WERI-Rb-1 (cell line): ENCODE results near the gene TIMP2.
A peak's percentile ranks its signal among the peaks of the same experiment; 100 is the strongest.

Experiments
- DNase-seq: peaks from one replicate; pipeline ENCODE4 v3.0.0-alpha.2; 2020
- H3K27ac ChIP-seq: fragments of 250-450 bp; sonication (Bioruptor Pico); 2 replicates; pipeline ENCODE4 v1.5.1; 2020; ENCODE audit warnings: mild to moderate bottlenecking, moderate library complexity
- H3K27me3 ChIP-seq: fragments of 250-450 bp; sonication (Bioruptor Pico); 2 replicates; pipeline ENCODE4 v1.5.1; 2021; ENCODE audit warnings: mild to moderate bottlenecking, low read depth, moderate library complexity; ENCODE audit not compliant: insufficient read depth, severe bottlenecking
- H3K36me3 ChIP-seq: fragments of 250-450 bp; sonication (Bioruptor Pico); 2 replicates; pipeline ENCODE4 v1.5.1; 2020; ENCODE audit warnings: mild to moderate bottlenecking, moderate library complexity
- H3K4me3 ChIP-seq: 2 replicates; pipeline ENCODE4 v1.5.1; 2011; ENCODE audit warnings: low read depth, mild to moderate bottlenecking, control low read depth, low read length
- H3K9me3 ChIP-seq: fragments of 250-450 bp; sonication (Bioruptor Pico); 2 replicates; pipeline ENCODE4 v1.5.1; 2021; ENCODE audit warnings: mild to moderate bottlenecking, moderate library complexity; ENCODE audit not compliant: severe bottlenecking
- TF ChIP-seq, protein P1 (sequence below): IDR thresholded peaks from 2 replicates; pipeline ENCODE4 v1.5.1; 2011; ENCODE audit warnings: low read depth, mild to moderate bottlenecking, control low read depth, inconsistent platforms, low read length

Gene TIMP2

DNA sequence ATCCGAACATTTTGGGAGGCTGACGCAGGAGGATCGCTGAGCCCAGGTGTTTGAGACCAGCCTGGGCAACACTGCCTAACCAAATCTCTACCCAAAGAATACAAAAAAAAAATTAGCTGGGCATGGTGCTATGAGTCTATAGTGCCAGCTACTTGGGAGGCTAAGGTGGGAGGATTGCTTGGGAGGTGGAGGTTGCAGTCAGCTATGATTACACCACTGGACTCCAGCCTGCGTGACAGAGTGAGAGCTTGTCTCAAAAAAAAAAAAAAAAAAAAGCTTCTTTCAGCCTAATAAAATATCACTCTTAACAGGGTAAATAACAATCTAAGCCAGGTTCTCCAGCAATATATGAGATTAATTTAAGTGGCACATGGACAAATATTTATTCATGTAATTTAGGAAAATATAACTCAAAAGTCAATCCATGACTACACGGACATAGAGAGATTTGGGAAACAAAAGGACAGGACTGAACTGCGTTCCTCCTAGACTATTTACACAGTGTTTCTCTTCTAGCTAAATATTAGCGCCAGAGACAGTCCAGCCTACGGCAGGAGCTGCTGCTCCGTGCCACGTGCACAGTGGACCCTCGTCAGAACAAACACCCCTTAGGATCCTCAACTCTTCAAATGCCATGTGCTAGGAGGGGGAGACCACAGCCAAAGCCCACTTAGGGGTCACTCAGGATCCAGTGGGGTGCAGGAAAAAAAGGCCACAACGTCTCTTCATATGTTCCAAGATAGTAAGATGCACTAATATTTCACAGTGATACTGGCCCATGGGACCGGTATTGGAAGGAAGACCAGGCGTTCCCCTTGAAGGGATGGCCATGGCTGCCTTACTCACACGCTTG, 93.3 kb downstream of the TIMP2 start:
- Histone ChIP-seq H3K36me3 (peaks cover 95% of the 10 kb centered on the region), H3K27me3 (no peaks in the 10 kb centered on the region), H3K27ac (no peak overlapping the region), H3K9me3 (no peaks in the 10 kb centered on the region), H3K4me3 (no peak overlapping the region)
- TF ChIP-seq, protein P1, sequence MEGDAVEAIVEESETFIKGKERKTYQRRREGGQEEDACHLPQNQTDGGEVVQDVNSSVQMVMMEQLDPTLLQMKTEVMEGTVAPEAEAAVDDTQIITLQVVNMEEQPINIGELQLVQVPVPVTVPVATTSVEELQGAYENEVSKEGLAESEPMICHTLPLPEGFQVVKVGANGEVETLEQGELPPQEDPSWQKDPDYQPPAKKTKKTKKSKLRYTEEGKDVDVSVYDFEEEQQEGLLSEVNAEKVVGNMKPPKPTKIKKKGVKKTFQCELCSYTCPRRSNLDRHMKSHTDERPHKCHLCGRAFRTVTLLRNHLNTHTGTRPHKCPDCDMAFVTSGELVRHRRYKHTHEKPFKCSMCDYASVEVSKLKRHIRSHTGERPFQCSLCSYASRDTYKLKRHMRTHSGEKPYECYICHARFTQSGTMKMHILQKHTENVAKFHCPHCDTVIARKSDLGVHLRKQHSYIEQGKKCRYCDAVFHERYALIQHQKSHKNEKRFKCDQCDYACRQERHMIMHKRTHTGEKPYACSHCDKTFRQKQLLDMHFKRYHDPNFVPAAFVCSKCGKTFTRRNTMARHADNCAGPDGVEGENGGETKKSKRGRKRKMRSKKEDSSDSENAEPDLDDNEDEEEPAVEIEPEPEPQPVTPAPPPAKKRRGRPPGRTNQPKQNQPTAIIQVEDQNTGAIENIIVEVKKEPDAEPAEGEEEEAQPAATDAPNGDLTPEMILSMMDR, result no peak
- no peak for DNase-seq

DNA sequence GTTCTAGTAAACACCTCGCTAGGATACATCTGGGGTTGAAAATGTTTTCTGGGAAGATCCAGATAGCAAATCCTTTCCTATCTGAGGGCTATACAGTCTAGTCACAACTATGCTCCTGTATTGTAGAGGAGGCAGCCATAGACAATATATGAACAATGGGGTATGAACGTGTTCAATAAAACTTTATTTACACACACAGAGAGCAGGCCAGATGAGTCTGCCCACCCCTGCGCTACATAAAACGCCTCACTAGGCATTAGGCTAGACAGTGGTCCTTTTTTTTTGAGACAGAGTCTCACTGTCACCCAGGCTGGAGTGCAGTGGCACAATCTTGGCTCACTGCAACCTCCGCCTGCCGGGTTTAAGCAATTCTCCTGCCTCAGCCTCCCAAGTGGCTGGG, 95.7 kb downstream of the TIMP2 start:
- TF ChIP-seq, protein P1, result no peak
- Histone ChIP-seq H3K27me3 (no peaks in the 10 kb centered on the region), H3K36me3 (peaks cover 96% of the 10 kb centered on the region), H3K9me3 (no peaks in the 10 kb centered on the region), H3K4me3 (no peak overlapping the region), H3K27ac (no peak overlapping the region)
- DNase-seq, result no peak

DNA sequence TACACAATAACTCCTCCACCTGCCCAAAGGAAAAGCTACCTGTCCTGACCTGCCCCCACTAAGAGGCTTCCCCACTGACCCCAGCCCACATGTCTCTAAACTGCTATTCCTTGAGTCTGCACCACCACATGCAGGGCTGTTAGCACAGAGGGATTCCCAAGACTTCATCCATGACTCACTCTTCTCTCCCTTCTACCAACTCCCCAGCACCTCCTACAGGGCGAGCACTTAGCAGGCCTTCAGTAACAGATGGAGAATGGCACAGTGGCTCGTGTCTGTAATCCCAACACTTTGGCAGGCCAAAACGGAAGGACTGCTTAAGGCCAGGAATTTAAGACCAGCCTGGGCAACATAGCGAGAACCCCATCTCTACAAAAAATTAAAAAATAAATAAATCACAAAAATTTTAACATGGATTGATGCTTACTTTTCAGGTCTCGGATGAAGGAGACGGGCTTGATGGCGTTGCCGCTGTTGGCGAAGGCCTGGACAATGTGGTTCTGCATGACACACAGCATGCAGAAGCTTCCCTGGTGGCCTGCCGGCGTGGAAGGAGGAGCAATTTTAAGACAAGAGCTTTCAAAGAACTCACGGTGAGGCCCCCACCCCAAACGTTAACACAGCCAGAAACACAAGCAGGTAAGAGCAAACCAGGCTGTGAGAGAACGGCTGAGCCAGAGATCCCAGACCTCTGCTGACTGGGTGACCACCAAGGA, 96.6 kb downstream of the TIMP2 start:
- Histone ChIP-seq H3K4me3 (no peak overlapping the region), H3K27me3 (no peaks in the 10 kb centered on the region), H3K9me3 (no peaks in the 10 kb centered on the region), H3K27ac (no peak overlapping the region), H3K36me3 (peaks cover 96% of the 10 kb centered on the region)
- TF ChIP-seq, protein P1, result peak; percentile 80
- peak; percentile 79 for DNase-seq

DNA sequence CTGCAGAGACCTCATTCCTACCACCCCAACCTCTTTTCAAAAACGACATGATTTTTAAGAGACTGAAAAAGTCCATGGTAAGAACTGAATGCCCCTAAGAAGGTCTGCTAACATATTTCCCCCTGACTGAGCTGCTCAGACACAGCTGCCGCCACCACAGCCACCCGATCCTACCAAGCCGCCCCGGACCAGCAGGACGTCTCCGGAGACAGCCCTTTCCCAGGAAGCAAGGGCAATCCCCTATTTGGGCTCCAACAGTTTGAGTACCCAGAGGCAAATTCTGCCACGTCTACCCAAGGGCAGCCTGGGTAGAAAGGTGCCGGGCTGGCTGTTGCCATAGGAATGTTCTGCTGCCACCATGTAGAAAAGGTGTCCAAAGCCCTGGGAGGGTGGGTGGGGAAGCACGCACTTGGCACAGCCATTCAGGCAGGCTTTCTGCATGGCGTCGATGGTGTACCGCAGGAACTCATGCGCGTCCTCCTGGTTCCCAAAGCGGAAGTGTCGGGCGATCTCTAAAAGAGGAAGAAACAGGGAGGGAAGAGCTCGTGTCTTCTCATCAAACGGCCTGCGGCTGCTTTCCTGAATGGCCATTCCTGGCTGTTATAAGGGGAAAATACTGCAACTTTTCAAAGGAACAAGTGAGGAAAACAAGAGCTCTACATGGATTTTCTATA, 98.2 kb downstream of the TIMP2 start:
- TF ChIP-seq, protein P1, result no peak
- no peaks in the 10 kb centered on the region for H3K9me3 ChIP-seq
- no peak for DNase-seq
- no peaks in the 10 kb centered on the region for H3K27me3 ChIP-seq
- H3K4me3 ChIP-seq, result no peak overlapping the region
- H3K36me3 ChIP-seq, result peaks cover 96% of the 10 kb centered on the region
- H3K27ac ChIP-seq, result no peak overlapping the region

DNA sequence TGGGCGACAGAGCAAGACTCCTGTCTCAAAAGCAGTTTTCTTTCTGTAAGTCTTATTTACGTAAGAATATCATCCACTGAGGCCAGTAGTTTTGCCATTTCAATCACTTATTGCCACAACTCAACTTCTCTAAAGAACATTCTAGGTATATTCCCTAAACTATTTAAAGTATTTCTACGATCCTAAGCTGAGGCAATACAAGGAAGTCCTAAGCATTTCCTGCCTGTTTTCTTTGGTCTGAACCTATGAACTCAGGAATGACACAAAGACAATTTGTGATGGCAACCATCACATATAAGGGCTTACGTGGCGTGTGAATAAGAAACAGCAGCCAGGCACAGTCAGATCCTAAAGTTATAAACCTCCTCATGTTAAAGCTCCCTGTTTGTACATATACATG, 98.8 kb downstream of the TIMP2 start:
- Histone ChIP-seq H3K9me3 (no peaks in the 10 kb centered on the region), H3K27me3 (no peaks in the 10 kb centered on the region), H3K36me3 (peaks cover 96% of the 10 kb centered on the region), H3K27ac (no peak overlapping the region), H3K4me3 (no peak overlapping the region)
- TF ChIP-seq, protein P1, result no peak
- no peak for DNase-seq
